Stimulated activated CD4-positive, alpha-beta T cell treated with anti-CD3 and anti-CD28 coated beads, TNF-alpha, amount 100 ng/mL, for 24 hours (primary cell): Measurements from ENCODE around the gene PON3.

ENCODE experiments used
- DNase-seq, 3 experiments: peaks; one replicate each; pipeline ENCODE4 v3.0.0-alpha.2; 2020; ENCODE audit warnings: low read depth in 3 of 3

Gene PON3

DNA sequence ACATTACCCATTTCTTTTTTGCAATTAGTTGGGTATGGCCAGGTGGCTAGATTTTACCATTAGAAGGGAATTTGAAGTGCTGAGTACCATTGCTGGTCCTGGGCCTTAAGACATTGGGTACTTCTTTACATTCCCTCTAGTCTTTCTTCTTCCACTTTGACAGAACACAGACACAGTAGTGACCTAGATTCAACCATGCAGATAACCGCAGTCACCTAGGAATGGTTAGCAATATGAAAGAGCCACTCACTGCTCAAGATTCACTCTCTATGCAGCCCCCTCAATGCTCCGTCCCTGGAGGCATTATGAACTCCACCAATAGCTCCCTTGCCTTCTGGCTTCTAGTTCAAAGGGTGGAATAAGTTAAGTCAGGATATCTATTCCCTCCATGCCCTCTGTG, 55.7 kb downstream of the PON3 start:
- DNase-seq, result no peak

GRCh38 chr7:95338832-95339231, 57.3 kb downstream of the PON3 start:
- no peak for DNase-seq

GRCh38 chr7:95335093-95335492, 61.1 kb downstream of the PON3 start:
- no peak for DNase-seq

DNA sequence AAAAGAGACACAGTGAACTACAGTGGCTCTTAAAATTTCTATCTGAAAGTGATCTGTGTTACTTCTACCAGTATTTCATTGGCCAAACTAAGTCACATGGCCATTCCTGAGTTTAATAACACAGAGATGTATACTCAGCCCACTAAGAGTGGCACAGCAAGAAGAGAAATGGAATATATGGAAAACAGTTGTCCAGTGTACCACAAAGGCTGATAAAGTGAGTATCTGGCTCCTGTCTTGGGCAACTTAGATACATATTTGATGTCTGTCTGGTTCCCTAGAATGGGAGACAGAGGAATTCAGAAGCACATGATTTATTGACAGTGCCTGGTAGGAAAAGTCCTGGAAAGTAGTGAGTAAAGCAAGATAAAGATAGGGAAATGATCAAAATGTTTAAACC, 61.7 kb downstream of the PON3 start:
- no peak for DNase-seq

- no peak for DNase-seq
These were observed 65.2 kb downstream of the PON3 start for GRCh38 chr7:95330961-95331337.

- DNase-seq, result no peak
These were observed 65.8 kb downstream of the PON3 start for GRCh38 chr7:95330204-95330960.

GRCh38 chr7:95327356-95327755, 68.8 kb downstream of the PON3 start:
- no peak for DNase-seq

DNA sequence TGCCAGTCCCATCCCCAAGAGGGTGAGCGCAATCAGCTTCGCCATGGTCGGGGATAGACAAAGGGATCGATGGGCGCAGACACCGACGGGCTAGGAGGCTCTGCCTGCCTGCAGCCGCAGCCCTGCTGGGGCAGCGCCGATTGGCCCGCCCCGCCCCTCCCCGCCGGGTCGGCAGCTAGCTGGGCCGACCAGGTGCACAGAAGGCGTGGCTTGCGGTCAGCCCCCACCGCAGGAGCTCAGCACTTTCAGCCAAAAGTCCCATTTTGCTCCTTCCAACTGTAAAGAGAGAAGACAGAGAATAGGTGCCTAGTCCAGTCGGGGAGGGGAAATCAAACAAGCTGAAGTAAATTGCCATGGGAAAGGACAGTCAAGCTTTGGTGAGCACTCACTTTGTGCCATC, 71.7 kb downstream of the PON3 start, which contains the start of gene PON1:
PON1 (minus strand) TSS at position 102 of the 400 bp plus-strand sequence; CDS start at position 45, 57 bp downstream.
- DNase-seq, result peak in 1 of 3 experiments; percentile 2

DNA sequence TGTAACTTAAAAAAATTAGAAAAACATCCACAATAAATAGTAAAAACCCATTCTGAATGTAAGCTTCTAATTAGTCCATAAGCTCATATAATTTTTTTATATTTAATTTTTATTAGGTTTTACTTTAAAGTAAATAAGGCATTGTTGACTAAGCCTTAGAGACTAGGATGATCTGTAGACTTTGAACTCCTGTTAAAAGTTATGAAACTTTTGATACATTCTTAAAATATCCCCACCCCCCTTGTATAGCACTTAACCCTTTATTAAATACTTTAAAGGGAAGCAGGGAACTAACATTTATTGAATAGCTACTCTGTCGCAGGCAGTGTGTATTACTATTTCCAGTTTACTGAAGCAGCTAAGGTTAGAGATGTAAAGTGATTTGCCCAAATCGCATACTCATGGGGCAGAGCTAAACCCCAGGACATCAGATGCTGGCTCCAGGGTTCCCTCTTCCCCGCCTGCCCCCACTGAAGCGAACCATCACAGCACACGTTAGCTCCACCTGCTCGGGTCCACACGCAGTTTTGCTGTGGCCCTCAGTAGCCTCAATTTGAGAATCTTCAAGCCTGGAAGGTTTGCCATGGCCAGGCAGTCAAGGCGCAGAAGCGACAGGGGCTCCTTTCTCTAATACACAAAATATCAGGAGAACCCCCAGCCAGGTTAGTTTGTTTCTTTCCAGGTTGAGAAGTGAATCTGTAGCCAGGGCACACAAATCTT, 72.6 kb downstream of the PON3 start:
- DNase-seq, result no peak

GRCh38 chr7:95322854-95323253, 73.3 kb downstream of the PON3 start:
- DNase-seq, result no peak

- DNase-seq, result no peak
These were observed 73.8 kb downstream of the PON3 start for GRCh38 chr7:95322396-95322795.

- no peak for DNase-seq
These were observed 74.5 kb downstream of the PON3 start for GRCh38 chr7:95321720-95322119.

- DNase-seq, result no peak
These were observed 75.5 kb downstream of the PON3 start for GRCh38 chr7:95320651-95321050.

DNA sequence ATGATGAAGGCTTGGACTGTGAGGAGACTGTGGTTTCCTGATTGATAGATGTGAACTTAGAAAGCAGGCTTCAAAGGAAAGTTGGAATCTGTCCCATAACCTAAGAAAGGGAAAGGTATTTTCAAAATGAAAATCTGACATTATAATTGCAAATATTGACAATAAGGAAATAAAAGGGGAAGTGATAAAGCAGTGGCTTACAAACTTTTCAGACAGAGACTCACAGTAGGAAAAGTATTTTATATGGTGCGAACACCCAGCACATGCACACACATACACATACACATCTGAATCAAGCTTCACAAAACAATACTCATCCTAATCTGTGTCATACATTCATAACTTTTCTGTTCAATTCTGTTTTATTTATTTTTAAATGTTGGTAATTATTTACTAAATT, 76.6 kb downstream of the PON3 start:
- no peak for DNase-seq

GRCh38 chr7:95318501-95319100, 77.6 kb downstream of the PON3 start:
- DNase-seq, result no peak

GRCh38 chr7:95317966-95318365, 78.2 kb downstream of the PON3 start:
- DNase-seq, result no peak

- no peak for DNase-seq
These were observed 78.6 kb downstream of the PON3 start for GRCh38 chr7:95317546-95317945.

DNA sequence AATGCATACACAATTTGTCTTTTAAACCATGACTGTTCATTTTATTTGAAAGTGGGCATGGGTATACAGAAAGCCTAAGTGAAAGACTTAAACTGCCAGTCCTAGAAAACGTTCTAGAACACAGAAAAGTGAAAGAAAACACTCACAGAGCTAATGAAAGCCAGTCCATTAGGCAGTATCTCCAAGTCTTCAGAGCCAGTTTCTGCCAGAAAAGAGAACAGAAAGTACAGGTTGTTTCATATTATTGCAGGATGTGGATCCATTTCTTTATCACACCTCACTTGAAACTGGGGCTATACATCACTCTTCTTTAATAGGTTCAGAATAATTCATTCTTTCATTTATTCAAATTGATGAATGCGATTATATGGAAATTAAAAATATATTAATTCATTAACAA, 79.6 kb downstream of the PON3 start:
- no peak for DNase-seq

- DNase-seq, result no peak
These were observed 83.6 kb downstream of the PON3 start for GRCh38 chr7:95312561-95312960.

DNA sequence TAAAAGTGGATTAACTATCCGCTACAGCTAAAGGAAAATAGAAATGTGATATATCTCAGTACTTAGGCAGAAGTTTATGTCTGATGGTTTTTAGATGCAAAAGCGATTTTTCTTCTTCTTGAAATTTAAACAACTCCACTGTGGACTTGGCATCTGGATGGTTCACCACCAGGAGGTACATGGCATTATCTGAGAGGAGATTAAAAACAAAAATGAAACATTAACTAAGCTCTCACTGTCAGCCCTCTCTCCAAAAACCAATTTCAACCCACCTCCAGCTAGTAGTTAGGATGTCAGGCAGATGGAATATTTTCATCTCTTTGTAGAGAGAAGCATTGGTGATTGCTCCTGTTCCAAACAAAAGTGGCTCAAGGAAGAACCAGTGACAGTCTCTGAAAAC, 84.8 kb downstream of the PON3 start:
- no peak for DNase-seq

GRCh38 chr7:95309951-95310350, 86.2 kb downstream of the PON3 start:
- no peak for DNase-seq
